H1 (cell line): ENCODE data around the gene NEK2.

Source experiments
- CEBPB ChIP-seq: IDR thresholded peaks from 2 replicates; pipeline ENCODE4 v1.6.1; 2012; ENCODE audit warnings: low read depth, low read length
- CHD2 ChIP-seq: IDR thresholded peaks from 2 replicates; pipeline ENCODE4 v1.6.1; 2012; ENCODE audit warnings: low read length, improper control_type of control experiment
- CTCF ChIP-seq, 3 experiments: IDR thresholded peaks; 1 replicate in 2 of 3; 2 replicates in 1 of 3; pipeline versions ENCODE4 v1.5.1 to v1.6.1; 2011; ENCODE audit warnings: low read length in 3 of 3, mild to moderate bottlenecking in 3 of 3, inconsistent platforms in 2 of 3, low read depth in 1 of 3, moderate library complexity in 1 of 3; ENCODE audit not compliant: insufficient read depth in 1 of 3; ENCODE audit errors: control extremely low read depth in 1 of 3
- EP300 ChIP-seq, 2 experiments: IDR thresholded peaks; 1 replicate in 1 of 2; 2 replicates in 1 of 2; pipeline ENCODE4 v1.6.1; 2011 to 2012; ENCODE audit warnings: low read depth in 2 of 2, low read length in 2 of 2, mild to moderate bottlenecking in 2 of 2, borderline replicate concordance in 1 of 2, inconsistent platforms in 1 of 2, moderate library complexity in 1 of 2
- EZH2 ChIP-seq: fragments of 200-600 bp; sonication (generic); IDR thresholded peaks from 2 replicates; pipeline ENCODE4 v1.7.1; 2012; ENCODE audit warnings: low read depth, mild to moderate bottlenecking, moderate library complexity, low read length, inconsistent platforms; ENCODE audit not compliant: severe bottlenecking
- KDM1A ChIP-seq: fragments of 200-600, 300-600 bp; sonication (generic); IDR thresholded peaks from 2 replicates; pipeline ENCODE4 v1.7.1; 2016; ENCODE audit warnings: mild to moderate bottlenecking, low read length, borderline replicate concordance
- POLR2A ChIP-seq, 2 experiments: IDR thresholded peaks; 1 replicate in 1 of 2; 2 replicates in 1 of 2; pipeline ENCODE4 v1.6.1; 2011; ENCODE audit warnings: low read depth in 2 of 2, low read length in 2 of 2, mild to moderate bottlenecking in 2 of 2; ENCODE audit errors: control extremely low read depth in 1 of 2

- TF ChIP-seq CTCF (IDR thresholded peaks at IDR 0.05; ENCODE audit: control extremely low read depth in 1 of 3, insufficient read depth in 1 of 3, low read depth in 1 of 3, low read length in 3 of 3) (no peak), CEBPB (no peak), POLR2A (IDR thresholded peaks at IDR 0.05; ENCODE audit: control extremely low read depth in 1 of 2, low read depth in 2 of 2, low read length in 2 of 2) (no peak), EZH2 (no peak), EP300 (IDR thresholded peaks at IDR 0.05; ENCODE audit: borderline replicate concordance in 1 of 2, low read depth in 2 of 2, low read length in 2 of 2) (no peak), CHD2 (no peak), KDM1A (no peak)
Observed at GRCh38 chr1:211638689-211639101, 36.7 kb downstream of the NEK2 start.
